Kidney (tissue), 14 donors: Measurements from ENCODE around the gene SRSF2. TPM values are rescaled to one million over a fixed set of nuclear protein-coding genes. Genes with fewer than 3 reads are reported as not detected.

Experiments used
- DNase-seq, 5 donors: peaks; one replicate each; pipeline ENCODE4 v3.0.0-alpha.2; 2013 to 2020
- FAIRE-seq: peaks from 2 replicates; lab custom pipeline; 2012; peaks lifted over from hg19 to GRCh38; lab: Jason Lieb, UNC
- H3K27ac ChIP-seq, 2 donors: one replicate each; pipeline ENCODE4 v1.7.0; 2013; ENCODE audit warnings: low read depth in 2 of 2, low read length in 2 of 2, inconsistent platforms in 1 of 2
- H3K27me3 ChIP-seq: one replicate; pipeline ENCODE4 v1.7.1; 2013; ENCODE audit warnings: low read length, inconsistent platforms; ENCODE audit not compliant: control insufficient read depth, insufficient read depth
- H3K36me3 ChIP-seq, 3 donors: one replicate each; pipeline versions ENCODE4 v1.7.0 to v1.7.1; 2013; ENCODE audit warnings: low read length in 3 of 3, control low read depth in 1 of 3, inconsistent platforms in 1 of 3; ENCODE audit not compliant: insufficient read depth in 3 of 3, control insufficient read depth in 2 of 3
- H3K4me1 ChIP-seq, 3 donors: one replicate each; pipeline versions ENCODE4 v1.7.0 to v1.7.1; 2013; ENCODE audit warnings: low read length in 3 of 3, inconsistent platforms in 1 of 3, low read depth in 1 of 3; ENCODE audit not compliant: control insufficient read depth in 2 of 3, insufficient read depth in 2 of 3
- H3K4me3 ChIP-seq, 3 donors: one replicate each; pipeline versions ENCODE4 v1.7.0 to v1.8.1; 2013; ENCODE audit warnings: low read length in 3 of 3, control low read depth in 1 of 3, inconsistent platforms in 1 of 3
- H3K9ac ChIP-seq, 3 donors: one replicate each; pipeline versions ENCODE4 v1.7.0 to v1.7.1; 2013; ENCODE audit warnings: low read length in 3 of 3, control low read depth in 1 of 3, inconsistent platforms in 1 of 3
- H3K9me3 ChIP-seq, 3 donors: one replicate each; pipeline versions ENCODE4 v1.7.0 to v1.7.1; 2013; ENCODE audit warnings: low read length in 3 of 3, control low read depth in 1 of 3, inconsistent platforms in 1 of 3; ENCODE audit not compliant: control insufficient read depth in 2 of 3, insufficient read depth in 1 of 3
- intact Hi-C: fragments of 100-400 bp; cut with DNase I; formaldehyde crosslinking; loops from one replicate; pipeline ENCODE4 v1.11.1; 2022
- polyA plus RNA-seq: library from polyadenylated mRNA; stranded (reverse); fragments of 350-450 nt; fragmentation: Illumina TruSeq; extraction: RNeasy Lipid Tissue Mini Kit (QIAGEN cat#74804); gene quantifications from one replicate; pipeline ENCODE4 v1.2.3, GENCODE V29; 2014; ENCODE audit warnings: low read depth, low replicate concordance; ENCODE audit not compliant: insufficient read depth
- total RNA-seq: library from RNA; stranded (reverse); fragmentation: NEBNext Ultra II Directional; extraction: Animal tissue kit (Norgen Biotek cat#: 25700); gene quantifications from one replicate; pipeline ENCODE4 v1.2.1, GENCODE V29; 2021
- TF ChIP-seq, protein P1 (sequence below): IDR thresholded peaks from 3 replicates; pipeline ENCODE4 v1.5.1; 2012; ENCODE audit warnings: mild to moderate bottlenecking, moderate library complexity, borderline replicate concordance; ENCODE audit not compliant: insufficient read depth; ENCODE audit errors: extremely low read depth
- donor health status: control.
- donor health status: control.
- donor health status: control.
- donor health status: control.
- donor health status: control.
- donor health status: DM: yes; HTN: yes; CAD: no.
- donor health status: Normal renal cell carcinoma (clear cell type).

Gene SRSF2
- total and polyA plus RNA-seq, 2 donors from 2014 or later: 129 to 155 TPM

DNA sequence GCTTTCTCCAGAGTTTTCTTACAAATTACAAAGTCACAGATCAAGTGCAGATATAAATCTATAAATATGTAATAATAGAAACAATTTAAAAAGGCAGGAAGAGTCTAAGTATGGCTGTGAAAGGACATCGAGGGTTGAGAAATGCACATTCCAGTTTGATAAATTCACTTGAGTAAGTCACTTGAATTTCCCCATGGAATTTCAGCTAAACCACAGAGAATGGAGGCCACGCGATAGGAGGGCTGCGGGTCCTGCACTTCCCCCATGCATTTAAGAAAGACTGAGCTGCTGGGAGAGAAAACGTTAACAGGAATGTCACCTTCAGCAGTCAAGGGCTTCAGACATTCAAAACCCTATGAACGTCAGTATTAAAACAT lies 20.3 kb downstream of the SRSF2 start:
- Histone ChIP-seq H3K4me3 (no peak overlapping the region), H3K27me3 (no peaks in the 10 kb centered on the region), H3K4me1 (peaks cover 0 to 5% (median 4%) of the 10 kb centered on the region in 3 donors), H3K36me3 (peaks cover 2 to 74% (median 45%) of the 10 kb centered on the region in 3 donors), H3K9me3 (no peaks in the 10 kb centered on the region), H3K27ac (no peak overlapping the region), H3K9ac (no peak overlapping the region)
- TF ChIP-seq, protein P1, sequence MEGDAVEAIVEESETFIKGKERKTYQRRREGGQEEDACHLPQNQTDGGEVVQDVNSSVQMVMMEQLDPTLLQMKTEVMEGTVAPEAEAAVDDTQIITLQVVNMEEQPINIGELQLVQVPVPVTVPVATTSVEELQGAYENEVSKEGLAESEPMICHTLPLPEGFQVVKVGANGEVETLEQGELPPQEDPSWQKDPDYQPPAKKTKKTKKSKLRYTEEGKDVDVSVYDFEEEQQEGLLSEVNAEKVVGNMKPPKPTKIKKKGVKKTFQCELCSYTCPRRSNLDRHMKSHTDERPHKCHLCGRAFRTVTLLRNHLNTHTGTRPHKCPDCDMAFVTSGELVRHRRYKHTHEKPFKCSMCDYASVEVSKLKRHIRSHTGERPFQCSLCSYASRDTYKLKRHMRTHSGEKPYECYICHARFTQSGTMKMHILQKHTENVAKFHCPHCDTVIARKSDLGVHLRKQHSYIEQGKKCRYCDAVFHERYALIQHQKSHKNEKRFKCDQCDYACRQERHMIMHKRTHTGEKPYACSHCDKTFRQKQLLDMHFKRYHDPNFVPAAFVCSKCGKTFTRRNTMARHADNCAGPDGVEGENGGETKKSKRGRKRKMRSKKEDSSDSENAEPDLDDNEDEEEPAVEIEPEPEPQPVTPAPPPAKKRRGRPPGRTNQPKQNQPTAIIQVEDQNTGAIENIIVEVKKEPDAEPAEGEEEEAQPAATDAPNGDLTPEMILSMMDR: no peak
- FAIRE-seq (no peak), DNase-seq (no peak)
- intact Hi-C loops: no loop called here

DNA sequence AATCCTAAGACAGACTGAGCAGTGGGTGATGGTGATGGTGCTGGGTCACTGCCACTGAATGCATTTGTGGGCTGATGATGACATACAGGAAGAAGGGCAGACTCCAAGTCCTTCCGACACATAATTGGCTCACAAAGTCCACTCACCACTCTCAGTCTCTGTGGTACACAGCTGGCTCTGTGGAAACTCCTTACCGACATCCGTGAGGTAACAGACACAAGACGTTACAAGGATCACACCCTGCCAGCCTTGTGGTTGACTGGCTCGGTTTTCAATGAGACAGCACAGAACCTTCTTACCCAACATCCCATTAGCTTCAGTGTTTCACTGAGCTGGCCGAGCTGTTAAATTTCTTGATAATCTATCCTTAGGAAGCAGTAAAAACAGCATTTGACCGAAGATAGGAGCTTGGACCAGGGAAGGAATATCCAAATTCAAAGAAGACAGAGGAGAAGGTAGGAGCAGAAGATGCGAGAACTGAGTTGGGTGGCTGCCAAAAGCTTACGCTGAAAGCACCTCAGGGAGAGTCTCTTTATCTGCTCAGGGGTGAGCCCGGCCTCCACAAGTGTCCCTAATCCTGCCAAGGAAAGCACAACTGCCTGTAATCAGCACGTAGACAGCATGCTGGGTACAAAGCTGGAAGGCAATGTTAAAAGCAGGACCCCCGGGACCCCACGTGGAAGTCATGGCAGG lies 20.8 kb downstream of the SRSF2 start:
- TF ChIP-seq, protein P1: no peak
- H3K9ac ChIP-seq: no peak overlapping the region
- H3K27me3 ChIP-seq: no peaks in the 10 kb centered on the region
- DNase-seq (no peak), FAIRE-seq (no peak)
- intact Hi-C loops: no loop called here
- H3K9me3 ChIP-seq: no peaks in the 10 kb centered on the region
- H3K36me3 ChIP-seq: peaks cover 2 to 69% (median 39%) of the 10 kb centered on the region in 3 donors
- no peak overlapping the region for H3K4me3 ChIP-seq
- peak overlapping the region in 1 of 2 donors; percentile 19 for H3K27ac ChIP-seq
- peaks cover 2 to 8% (median 8%) of the 10 kb centered on the region in 3 donors for H3K4me1 ChIP-seq

DNA sequence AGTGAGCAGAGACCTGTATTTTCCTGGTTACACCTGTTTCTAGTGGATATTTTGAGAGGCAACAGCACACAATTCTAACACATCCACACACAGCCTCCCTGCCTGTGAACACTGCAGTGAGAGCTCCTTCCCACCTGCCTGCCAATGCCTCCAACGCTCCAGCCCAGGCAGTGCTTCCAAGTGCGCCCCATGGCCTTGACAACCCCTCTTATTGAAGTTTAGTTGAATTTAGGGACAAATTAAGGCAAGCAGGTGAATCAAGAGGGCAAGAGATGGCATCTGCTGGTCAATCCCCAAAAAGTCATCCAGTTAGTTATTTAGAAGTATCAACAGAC lies 21.7 kb downstream of the SRSF2 start:
- H3K27me3 ChIP-seq: no peaks in the 10 kb centered on the region
- peaks cover 2 to 10% (median 9%) of the 10 kb centered on the region in 3 donors for H3K4me1 ChIP-seq
- TF ChIP-seq, protein P1: no peak
- DNase-seq (no peak), FAIRE-seq (no peak)
- H3K9me3 ChIP-seq: no peaks in the 10 kb centered on the region
- H3K9ac ChIP-seq: no peak overlapping the region
- H3K27ac ChIP-seq: peak overlapping the region in 1 of 2 donors; percentile 19
- peaks cover 2 to 61% (median 32%) of the 10 kb centered on the region in 3 donors for H3K36me3 ChIP-seq
- intact Hi-C loops: no loop called here
- H3K4me3 ChIP-seq: no peak overlapping the region
